SK-N-MC (cell line): ENCODE results near the gene RALGPS1.

Source experiments
- EZH2 ChIP-seq: fragments of 200-600 bp; sonication (generic); IDR thresholded peaks from one replicate; pipeline ENCODE4 v1.6.1; 2017; ENCODE audit warnings: antibody characterized with exemption
- FOXP2 ChIP-seq: optimal IDR thresholded peaks from 2 replicates; pipeline ENCODE3; 2011; ENCODE audit warnings: mild to moderate bottlenecking, moderate library complexity; ENCODE audit not compliant: insufficient read depth; ENCODE audit errors: extremely low read length, control extremely low read depth
- POLR2AphosphoS5 ChIP-seq: IDR thresholded peaks from 2 replicates; pipeline ENCODE4 v1.6.1; 2012; ENCODE audit warnings: mild to moderate bottlenecking, low read depth, low read length, borderline replicate concordance

GRCh38 chr9:126965541-126966428 is 51.2 kb downstream of the RALGPS1 start:
- TF ChIP-seq EZH2, result no peak
- no peak for TF ChIP-seq POLR2AphosphoS5
- no peak for TF ChIP-seq FOXP2
